ENCODE results near the gene ARHGEF10L. TPM values are rescaled to one million over a fixed set of nuclear protein-coding genes. Genes with fewer than 3 reads are reported as not detected.

Gene ARHGEF10L
- total RNA-seq, 1 donor from 2014 or later = 75.6 TPM

GRCh38 chr1:17696417-17697301 lies 157.2 kb downstream of the ARHGEF10L start:
- no peak for DNase-seq (ENCODE audit: extremely low spot score in 2 of 2)
- Histone ChIP-seq H3K4me1 (no peaks in the 10 kb centered on the region), H3K36me3 (peaks cover 0 to 8% of the 10 kb centered on the region in 2 donors), H3K27me3 (no peaks in the 10 kb centered on the region), H3K4me3 (no peak overlapping the region), H3K9me3 (no peaks in the 10 kb centered on the region), H3K27ac (no peak overlapping the region)
- TF ChIP-seq POLR2A (IDR thresholded peaks at IDR 0.05) (no peak), CTCF (IDR thresholded peaks at IDR 0.05) (peak in 1 of 3 experiments; percentile 10), POLR2AphosphoS5 (IDR thresholded peaks at IDR 0.05; ENCODE audit: insufficient read depth in 1 of 2, low read depth in 1 of 2) (no peak)
- intact Hi-C loops (cut with DNase I) = no loop called here

- Histone ChIP-seq H3K27me3 (no peaks in the 10 kb centered on the region), H3K9me3 (no peaks in the 10 kb centered on the region), H3K4me1 (no peaks in the 10 kb centered on the region), H3K4me3 (no peak overlapping the region), H3K36me3 (peaks cover 0 to 8% of the 10 kb centered on the region in 2 donors), H3K27ac (no peak overlapping the region)
- no peak for DNase-seq (ENCODE audit: extremely low spot score in 2 of 2)
- intact Hi-C loops (cut with DNase I) = no loop called here
- TF ChIP-seq POLR2A (IDR thresholded peaks at IDR 0.05) = no peak
- TF ChIP-seq POLR2AphosphoS5 (IDR thresholded peaks at IDR 0.05; ENCODE audit: insufficient read depth in 1 of 2, low read depth in 1 of 2) = no peak
- no peak for TF ChIP-seq CTCF (IDR thresholded peaks at IDR 0.05)
Measured at GRCh38 chr1:17697458-17697857, 158.0 kb downstream of the ARHGEF10L start.

DNA sequence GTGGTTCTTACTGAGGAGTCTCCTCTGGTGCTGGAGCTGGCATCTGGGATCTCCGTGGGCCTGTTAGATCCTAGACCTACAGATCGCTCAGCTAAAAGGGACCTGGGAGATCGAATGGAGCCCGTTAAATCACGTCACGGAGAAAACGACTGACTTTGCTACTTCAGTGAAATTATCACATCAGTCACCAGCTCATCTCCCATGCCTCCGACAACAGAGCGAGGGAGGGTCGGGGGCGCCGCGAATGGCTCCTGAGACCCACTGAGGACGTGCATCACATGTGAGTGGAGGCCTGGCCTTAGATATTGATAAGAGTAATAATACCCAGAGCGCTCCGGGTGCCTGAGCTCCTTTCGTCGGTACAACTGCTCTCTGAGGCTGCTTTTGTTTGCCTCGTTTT lies 160.1 kb downstream of the ARHGEF10L start:
- Histone ChIP-seq H3K9me3 (no peaks in the 10 kb centered on the region), H3K27me3 (no peaks in the 10 kb centered on the region), H3K27ac (no peak overlapping the region), H3K4me1 (no peaks in the 10 kb centered on the region), H3K4me3 (no peak overlapping the region), H3K36me3 (peaks cover 0 to 7% of the 10 kb centered on the region in 2 donors)
- intact Hi-C loops (cut with DNase I) = no loop called here
- no peak for DNase-seq (ENCODE audit: extremely low spot score in 2 of 2)
- TF ChIP-seq POLR2AphosphoS5 (IDR thresholded peaks at IDR 0.05; ENCODE audit: insufficient read depth in 1 of 2, low read depth in 1 of 2) (no peak), CTCF (IDR thresholded peaks at IDR 0.05) (no peak), POLR2A (IDR thresholded peaks at IDR 0.05) (no peak)

- intact Hi-C loops (cut with DNase I) = no loop called here
Measured at GRCh38 chr1:17700945-17701810, 161.7 kb downstream of the ARHGEF10L start.

More at GRCh38 chr1:17700945-17701810, 161.7 kb downstream of the ARHGEF10L start:
- Histone ChIP-seq H3K27ac (no peak overlapping the region), H3K4me1 (no peaks in the 10 kb centered on the region), H3K36me3 (no peaks in the 10 kb centered on the region), H3K4me3 (no peak overlapping the region), H3K27me3 (no peaks in the 10 kb centered on the region), H3K9me3 (no peaks in the 10 kb centered on the region)
- TF ChIP-seq POLR2A (IDR thresholded peaks at IDR 0.05) (no peak), POLR2AphosphoS5 (IDR thresholded peaks at IDR 0.05; ENCODE audit: insufficient read depth in 1 of 2, low read depth in 1 of 2) (no peak), CTCF (IDR thresholded peaks at IDR 0.05) (no peak)
- DNase-seq (ENCODE audit: extremely low spot score in 2 of 2) = no peak

Data from vagina (tissue), 2 donors.